GM21360 (cell line): ENCODE measurements around the gene TENM4.

Source experiments
- ATAC-seq: cut with Tn5 transposase; IDR thresholded peaks from one replicate; pipeline ENCODE4 v1.9.1; 2021; ENCODE audit warnings: mild to moderate bottlenecking, moderate library complexity; ENCODE audit not compliant: unreplicated experiment

Gene TENM4

DNA sequence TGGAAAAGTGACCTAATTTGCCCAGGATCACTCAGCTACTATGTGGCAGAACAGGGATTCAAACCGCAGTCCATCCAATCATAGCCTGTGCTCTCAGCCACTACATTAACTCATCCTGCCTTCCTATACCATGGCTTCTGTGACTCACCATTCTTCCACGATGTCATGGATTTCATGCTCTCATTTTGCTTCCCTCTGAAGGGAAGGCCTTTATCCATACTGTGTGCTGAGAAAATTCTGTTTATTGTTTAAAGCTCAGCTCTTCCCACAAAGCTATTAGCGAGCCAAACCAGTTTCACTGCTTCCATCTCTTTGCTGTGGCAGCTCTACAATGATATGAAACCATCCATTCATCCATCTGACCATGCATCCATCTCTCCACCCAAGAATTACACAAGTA is 289.9 kb downstream of the TENM4 start:
- ATAC-seq = no peak

DNA sequence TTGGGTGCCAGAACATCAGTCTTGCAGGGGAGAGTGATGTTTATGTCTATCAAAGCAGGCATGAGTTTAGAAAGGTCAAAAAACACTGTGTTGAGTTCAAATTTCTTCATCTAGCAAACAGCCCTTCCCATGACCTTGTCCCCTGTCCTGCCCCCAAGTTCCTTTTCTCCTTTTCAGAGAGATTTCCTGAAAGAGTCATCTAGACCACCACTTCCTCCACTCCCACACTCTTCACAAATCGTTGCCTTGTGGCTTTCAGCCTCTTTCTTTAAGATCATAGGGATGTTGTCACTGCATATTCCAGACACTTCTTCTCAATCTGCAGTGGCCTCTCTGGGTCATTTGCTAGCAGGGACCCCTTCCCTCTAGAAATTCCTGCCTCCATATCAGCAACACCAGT is 290.5 kb downstream of the TENM4 start:
- ATAC-seq = no peak

DNA sequence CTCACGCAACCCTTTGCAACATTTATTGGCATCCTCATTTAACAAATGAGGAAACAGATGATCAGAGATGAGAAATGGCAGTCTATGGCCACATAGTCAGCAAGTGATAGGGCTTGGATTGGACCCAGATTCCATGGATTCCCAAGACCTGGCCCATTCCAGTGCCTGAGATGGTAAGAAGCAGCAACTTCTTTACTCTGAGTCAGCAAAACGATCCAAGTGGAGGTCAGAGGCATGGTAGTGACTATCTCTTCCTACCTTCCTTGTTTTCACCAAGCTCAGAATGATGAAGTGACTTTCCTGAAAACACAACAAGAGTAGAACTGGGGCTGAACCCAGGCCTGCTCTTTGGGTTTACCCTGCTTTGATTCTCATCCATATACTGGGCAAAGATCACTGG is 293.1 kb downstream of the TENM4 start:
- ATAC-seq = no peak

DNA sequence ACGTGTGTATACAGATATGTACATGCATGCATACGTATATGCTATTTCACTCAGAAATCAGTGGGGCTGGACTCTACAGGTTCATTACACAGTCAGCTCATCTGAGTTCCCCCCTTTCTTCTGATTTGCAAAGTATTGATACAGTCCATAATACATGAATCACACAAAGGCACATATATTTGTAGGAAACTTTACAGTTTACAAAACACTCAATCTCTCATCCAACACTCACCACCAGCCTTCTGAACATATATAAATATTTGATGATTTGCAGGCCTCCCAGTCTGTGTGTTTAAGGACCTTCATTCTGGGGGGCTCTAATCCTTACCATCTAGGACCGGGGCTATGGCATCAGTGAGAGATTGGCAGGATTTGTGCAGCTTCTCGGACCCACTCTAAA is 293.8 kb downstream of the TENM4 start:
- ATAC-seq = no peak

DNA sequence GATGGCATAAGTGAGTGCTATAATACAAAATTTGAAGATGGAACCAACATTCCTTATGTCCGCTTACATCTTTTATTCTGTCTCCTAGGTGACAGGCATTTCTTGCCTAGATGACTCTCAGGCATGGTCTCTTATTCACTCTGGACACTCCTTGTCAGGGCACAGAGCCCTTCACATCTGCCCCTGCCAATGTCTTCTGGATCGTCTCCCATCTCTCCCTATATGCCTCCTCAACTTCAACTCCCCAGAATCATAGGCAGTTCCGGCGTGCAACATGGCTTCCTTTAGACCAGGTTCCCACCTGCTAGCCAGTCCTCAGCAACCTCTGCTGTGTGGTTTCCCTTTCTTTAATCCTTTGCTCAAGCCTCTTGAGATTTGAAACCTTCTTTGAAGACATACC is 300.9 kb downstream of the TENM4 start:
- no peak for ATAC-seq

DNA sequence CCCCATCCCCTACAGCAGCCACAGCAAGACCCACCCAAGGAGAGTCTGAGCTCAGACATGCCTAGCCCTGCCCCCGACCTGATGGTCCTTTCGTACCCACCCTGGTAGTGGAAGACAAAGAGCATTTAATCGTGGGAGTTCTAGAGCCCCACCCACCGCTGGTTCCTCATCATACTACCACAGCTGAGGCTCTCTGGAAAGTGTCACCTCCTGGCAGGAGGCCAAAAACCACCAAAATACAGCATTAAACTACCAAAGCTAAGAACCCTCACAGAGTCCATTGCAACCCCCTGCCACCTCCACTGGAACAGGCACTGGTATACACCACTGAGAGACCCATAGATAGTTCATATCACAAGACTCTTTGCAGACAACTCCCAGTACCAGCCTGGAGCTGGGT is 311.1 kb downstream of the TENM4 start:
- no peak for ATAC-seq

DNA sequence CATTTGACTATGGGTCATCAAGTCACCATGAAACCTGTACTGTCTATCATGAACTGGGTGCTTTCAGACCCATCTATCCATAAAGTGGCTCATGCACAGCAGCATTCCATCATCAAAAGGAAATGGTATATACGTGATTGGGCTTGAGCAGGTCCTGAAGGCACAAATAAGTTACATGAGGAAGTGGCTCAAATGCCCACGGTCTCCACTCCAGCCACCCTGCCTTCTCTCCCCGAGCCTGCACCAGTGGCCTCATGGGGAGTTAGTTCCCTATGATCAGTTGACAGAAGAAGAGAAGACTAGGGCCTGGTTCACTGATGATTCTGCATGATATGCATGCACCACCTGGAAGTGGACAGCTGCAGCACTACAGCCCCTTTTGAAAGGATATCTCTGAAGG is 312.5 kb downstream of the TENM4 start:
- ATAC-seq = no peak

DNA sequence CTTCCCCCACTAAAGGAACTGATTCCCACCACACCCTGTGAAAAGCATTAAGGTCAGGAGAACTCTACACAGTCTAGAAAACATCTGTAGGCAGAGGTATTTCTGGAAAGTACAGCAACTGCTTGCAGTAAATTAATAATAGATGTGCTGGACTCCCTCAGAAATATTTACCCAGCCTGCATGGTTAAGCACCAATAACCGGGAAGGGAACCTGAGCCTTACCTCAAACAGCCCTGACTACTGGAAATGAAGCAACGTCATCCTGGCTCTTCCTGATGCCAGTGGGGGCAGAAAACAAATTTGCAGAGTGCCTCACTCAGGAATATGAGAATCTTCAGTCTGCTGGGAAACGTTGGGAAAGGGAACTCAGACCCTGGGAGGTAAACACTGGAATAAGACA is 318.1 kb downstream of the TENM4 start:
- ATAC-seq = no peak

DNA sequence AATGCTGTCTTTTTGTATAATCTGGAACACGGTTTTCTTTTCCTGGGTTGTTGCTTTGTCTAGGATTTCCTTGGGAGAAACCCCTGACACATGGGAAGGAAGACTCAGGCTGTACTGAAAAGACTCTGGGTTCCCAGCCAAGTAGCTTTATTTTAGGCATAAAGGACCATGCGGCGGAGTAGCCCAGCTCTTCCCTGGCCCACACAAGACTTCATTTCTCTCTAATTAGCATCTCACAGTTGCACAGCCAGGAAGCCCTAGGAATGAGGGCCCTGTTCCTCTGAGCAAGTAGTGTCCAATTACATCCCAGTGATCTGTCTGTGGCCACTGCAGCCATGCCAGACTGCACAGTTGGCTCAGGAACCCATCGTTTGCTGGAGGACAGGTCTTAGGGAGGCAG is 319.5 kb downstream of the TENM4 start:
- no peak for ATAC-seq

DNA sequence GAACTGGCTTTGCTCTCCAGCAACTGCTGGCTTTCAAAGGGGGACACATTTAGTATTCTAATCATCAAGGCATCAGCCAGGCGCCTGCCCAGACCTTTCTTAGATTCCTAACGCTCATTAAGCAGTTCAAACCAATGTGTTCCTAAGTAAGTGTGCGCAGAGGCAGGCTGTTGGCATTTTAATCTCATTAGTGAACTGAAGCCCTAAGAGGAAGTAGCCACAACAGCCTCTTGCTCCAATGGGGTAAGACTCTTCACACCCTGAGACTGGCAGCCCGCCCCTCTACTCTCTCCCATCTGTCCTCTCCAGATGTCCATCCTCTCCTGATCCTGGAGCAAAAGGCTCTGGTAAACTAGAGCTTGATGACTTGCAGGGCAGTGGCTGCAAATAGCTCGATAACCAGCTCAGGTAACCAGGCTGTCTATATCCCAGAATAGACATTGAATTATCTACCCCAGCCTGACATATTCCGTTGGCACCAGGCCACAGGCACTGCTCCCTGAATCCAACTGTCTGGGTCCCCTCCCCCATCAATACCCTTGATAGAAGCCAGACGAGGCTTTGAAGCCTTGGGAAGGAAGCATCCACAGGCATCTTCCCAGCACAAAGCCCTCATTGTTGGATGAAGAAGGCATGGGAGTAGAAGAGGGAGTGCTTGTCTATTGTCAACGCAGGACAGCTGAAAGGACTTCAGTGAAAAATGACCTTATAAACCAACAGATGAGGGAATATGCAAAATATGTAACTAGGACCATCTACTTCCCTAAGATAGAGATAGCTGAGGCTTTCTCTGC is 321.1 kb downstream of the TENM4 start:
- ATAC-seq = no peak

DNA sequence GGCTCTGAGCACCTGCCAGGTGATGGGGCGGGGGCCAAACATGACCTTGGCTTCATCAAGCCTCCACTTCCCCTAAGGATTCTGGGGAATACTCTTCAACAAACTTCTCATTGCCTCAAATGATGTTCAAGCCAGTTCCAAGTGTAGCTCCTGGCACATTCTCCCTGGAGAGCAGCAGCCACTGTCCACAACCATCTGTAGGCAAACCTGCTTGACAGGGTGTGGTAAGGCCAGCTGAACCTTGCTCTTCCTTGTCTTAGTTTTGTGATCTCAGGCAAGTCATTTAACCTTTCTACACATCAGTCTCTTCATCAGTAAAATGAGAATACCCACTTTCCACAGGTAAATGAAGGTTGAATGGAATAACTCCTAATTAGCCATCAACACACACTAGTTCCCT is 323.3 kb downstream of the TENM4 start:
- ATAC-seq = no peak

DNA sequence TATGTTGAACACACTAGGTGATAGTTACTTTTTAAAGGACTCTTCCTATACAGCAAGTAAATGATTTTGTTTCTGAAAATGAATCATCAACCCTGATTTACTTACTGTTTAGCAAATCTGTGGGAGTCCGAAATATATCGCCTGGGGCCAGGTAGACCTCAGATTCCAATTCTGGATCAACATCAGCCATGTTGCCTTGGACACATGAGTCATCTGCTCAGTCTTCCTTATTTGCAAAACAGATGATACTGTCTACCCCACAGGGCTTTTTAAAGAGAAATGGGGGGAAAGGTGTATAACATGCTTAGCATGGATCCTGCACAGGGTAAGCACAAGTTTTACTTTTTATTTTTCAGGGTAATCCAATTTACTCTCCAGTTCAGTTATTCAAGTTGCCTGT is 324.2 kb downstream of the TENM4 start:
- ATAC-seq = no peak

DNA sequence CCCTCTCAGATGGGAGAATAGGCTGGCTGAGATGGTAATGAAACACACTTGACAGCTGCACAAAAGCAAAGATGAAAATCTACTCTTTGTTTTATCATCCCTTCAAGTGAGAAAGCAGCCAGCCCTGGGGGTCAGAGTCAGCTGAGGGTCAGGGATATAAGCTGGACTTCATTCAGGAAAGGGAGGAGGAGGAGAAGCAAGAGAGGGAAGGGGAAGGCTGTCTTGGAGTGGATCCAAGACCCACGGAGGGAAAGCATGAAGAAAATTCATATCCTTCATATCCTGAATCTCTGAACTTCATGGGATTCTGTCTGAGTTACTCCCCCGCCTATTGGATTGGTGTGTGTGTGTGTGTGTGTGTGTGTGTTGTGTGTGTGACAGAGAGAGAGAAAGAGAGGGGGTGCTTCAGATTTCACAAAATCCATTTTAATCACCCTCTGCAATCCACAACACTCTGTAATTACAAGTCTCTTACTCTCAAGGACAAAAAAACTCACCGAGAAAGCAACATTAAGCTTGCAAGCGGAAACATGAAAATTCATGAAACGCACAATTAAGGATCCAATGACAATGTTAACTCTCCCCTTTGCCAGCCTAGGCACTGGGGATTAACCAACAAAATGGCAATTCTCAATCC is 327.7 kb downstream of the TENM4 start:
- ATAC-seq = no peak

DNA sequence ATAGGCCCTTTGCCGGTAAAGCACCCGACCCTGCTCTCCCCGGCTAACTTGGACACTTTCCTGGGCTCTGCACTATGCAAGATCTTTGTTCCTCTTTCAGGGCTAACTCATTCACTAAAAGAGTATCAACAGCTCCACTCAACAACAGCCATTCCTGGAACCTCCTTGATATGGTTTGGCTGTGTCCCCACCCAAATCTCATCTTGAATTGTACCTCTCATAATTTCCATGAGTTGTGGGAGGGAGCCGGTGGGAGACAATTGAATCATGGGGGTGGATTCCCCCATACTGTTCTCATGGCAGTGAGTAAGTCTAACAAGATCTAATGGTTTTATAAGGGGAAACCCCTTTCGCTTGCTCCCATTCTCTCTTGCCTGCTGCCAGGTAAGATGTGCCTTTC is 330.0 kb downstream of the TENM4 start:
- ATAC-seq = no peak

DNA sequence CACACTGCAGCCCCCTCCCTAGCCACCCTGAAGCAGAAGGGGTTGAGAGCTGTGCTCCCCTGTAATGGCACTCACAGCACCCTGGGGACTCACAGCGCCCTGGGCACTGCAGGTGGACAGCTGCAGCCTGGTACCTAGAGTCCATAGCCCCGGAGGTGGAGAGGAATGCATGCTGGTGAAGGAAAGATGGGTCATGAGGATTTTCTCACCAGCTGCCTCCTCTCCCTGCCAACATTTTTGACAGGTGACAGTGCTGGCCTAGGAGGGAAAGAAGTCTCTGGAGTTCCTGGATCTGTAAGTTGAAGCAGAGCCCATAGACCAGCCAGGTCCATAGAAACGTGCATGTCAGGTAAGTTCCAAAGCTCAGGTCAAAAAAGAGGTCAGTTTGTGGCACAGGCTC is 330.5 kb downstream of the TENM4 start:
- ATAC-seq = no peak

DNA sequence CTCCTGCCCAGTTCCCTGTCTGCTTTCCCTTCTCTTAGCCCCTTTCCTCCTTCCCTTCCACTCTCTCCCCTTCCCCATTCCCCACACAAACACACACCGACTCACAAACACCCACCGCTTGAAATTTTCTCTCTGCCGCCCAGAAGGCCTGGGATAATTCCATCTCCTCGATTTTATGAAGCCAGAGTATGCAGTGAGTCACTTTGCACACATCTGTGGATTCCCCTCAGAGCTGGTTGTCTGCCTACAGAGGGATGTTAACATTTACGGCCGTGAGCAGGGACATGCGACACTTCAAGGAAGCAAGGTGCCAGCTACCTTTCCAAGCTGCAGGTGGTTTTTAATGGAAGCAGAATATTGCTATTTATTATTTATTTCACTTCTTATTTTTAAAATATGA is 332.0 kb downstream of the TENM4 start:
- ATAC-seq = no peak

DNA sequence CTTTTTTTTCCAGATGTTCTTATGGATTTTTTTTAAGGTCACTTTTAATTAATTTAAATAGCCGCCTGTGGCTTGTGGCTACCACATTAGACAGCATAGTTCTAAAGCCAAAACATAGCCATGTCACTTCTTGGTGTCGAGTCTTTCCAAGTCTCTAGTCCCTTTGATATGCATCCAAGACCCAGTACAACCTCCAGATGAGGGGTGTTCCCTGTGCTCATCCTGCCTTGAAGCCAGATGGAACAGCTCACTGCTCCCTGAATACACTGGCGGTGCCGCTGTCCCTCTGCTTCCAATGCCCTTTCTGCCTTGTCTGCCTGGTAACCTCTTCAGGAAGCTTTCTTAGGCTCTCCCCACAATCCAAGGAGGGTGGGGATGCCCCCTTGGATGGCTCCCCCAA is 338.0 kb downstream of the TENM4 start:
- ATAC-seq = no peak

DNA sequence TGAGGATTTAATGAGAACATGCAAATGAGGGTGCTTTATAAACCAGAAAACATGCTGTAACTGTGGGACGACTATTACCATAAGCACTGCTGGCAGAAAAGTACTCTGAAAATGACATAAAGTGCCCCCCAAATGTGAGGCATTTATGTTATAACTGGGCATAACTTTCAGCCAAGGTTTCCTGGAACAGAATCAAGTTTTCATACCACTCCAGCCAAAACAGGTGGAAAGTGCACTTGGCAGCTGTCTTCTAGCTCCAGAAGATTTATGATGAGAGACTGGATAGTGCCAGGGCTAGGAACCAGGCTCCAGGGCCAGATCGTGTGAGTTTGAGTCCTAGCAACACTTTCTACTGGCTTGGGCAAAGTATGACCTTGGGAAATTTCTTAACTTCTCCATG is 339.2 kb downstream of the TENM4 start:
- no peak for ATAC-seq

DNA sequence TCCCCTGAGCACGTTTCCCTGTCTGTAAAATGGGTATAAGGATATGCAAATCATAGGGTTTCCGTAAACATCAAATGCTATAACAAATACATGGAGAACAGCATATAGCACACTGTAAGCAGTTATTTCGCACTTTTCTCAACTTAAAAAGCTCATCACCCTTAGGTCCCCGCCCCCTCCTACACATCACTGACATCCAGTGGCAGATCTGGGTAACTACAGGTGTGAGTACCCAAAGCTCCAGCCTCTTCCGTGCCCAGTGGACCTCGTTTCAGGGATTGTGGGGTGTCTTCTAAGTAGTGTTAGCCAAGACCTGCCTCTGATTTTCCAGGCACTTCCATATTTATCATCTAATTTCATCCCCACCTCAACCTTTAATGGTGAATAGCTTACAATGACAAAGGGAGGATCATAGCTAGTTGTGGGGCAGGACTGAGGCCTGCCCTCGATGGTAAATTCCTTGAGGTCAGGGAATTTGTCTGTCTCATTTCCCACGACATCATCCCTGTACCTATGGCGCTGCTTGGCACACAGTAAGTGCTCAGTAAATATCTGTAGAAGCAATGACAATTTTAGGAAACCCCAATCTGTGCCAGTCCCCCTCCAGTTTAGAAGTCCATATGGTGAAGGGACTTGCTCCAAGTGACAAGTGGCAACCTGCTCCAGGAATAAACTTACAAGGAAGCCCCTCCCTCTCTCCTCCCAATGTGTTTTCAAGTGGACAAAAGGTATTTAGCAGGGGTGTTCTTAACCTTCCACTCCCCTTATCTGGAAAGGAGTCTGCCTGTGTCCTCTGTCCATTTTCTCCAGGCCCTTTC is 340.5 kb downstream of the TENM4 start:
- peak; percentile 95 for ATAC-seq

DNA sequence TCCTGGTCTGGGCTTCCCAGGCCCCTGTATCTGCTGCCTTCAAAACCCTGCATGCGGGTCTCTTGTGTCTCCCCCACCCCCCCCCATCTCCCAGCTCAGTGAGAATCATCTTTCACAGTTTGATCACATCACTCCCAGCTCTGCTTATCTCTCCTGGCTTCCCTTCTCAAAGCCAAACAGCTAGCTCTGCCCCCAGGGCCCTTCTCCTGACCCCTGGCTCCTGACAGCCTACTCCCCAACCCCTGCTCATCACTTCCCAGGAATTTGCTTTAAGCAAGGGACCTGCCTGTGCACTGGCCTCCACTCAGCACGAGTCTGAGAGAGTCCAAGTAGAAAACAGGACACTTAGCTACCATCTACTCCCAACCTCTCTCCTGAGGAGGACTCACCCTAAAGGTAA is 342.7 kb downstream of the TENM4 start:
- no peak for ATAC-seq

DNA sequence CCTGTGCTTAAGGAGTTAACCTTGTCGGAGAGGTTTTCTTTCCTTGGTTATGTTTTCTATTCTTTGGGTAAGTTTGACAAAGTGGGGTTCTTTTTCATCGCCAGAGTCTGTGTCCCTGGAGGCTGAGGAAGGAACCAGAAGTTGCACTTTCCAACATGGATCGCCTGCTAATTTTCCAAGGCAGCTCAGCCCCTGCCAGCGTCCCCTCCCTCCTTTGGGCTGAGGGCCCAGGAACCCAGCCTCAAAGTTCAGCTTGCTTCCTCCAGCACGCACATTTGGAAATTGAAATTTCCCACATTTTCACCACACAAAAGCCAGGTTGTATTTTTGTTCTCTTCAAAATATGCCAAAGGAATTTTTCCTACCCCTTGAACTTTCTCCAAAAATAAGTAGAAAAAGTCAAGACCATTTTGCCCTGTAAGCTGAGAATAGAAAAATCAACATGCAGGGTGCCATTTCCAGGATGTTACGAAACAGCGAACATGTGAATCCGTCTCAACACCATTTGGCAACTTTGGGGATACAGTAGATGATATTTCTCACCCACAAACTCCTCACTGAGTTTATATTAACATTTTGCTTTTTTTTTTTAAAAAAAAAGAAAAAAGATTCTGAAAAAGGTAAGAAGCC is 343.5 kb downstream of the TENM4 start:
- no peak for ATAC-seq

DNA sequence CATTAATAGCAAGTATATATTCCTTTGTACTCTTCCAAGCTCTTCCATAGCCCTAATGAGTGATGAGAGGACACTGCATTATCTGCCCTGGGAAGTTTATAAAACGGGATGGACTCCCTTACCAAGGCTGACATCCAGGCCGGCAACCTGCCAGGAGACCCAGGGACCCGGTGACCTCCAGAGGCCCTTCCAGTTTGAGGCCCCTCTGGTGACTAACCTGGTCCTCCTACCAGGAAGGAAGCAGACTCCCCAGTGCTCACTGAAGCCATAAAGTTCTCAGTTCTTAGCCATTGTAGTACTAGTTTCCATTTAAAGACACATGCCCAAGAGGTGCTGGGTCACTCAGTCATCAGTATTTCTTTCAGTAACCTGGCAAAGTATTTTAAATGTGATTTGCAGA is 345.4 kb downstream of the TENM4 start:
- no peak for ATAC-seq
